GM23338 (cell line): ENCODE measurements around the gene ZNF747. TPM values are rescaled to one million over a fixed set of nuclear protein-coding genes. Genes with fewer than 3 reads are reported as not detected.
A peak's percentile ranks its signal among the peaks of the same experiment; 100 is the strongest.

Source experiments
- ATAC-seq: fragments of 200-7000 bp; cut with Tn5 transposase; 3 replicates; pipeline ENCODE4 v1.9.1; 2020
- DNase-seq: peaks from one replicate; pipeline ENCODE4 v3.0.0-alpha.2; 2015; ENCODE audit warnings: low spot score
- H2AFZ ChIP-seq: fragments of 200-600 bp; sonication (generic); 2 replicates; pipeline ENCODE4 v1.8.0; 2016; ENCODE audit warnings: antibody characterized with exemption, mild to moderate bottlenecking, moderate library complexity
- H3F3A ChIP-seq: fragments of 200-600 bp; sonication (generic); replicated peaks from 2 replicates; pipeline ENCODE4 v1.8.0; 2017; ENCODE audit warnings: antibody characterized with exemption, mixed run types, low read depth
- H3K27ac ChIP-seq: fragments of 200-600 bp; sonication (generic); 2 replicates; pipeline ENCODE4 v1.6.1; 2016; ENCODE audit warnings: low read depth
- H3K27me3 ChIP-seq: fragments of 200-600 bp; sonication (generic); 2 replicates; pipeline ENCODE4 v1.8.0; 2016; ENCODE audit warnings: mild to moderate bottlenecking, mixed run types, moderate library complexity; ENCODE audit not compliant: insufficient read depth
- H3K36me3 ChIP-seq: fragments of 200-600 bp; sonication (generic); 2 replicates; pipeline ENCODE4 v1.8.0; 2016; ENCODE audit warnings: mild to moderate bottlenecking; ENCODE audit not compliant: insufficient read depth
- H3K4me1 ChIP-seq: fragments of 200-600 bp; sonication (generic); 2 replicates; pipeline ENCODE4 v1.8.0; 2016; ENCODE audit warnings: mild to moderate bottlenecking, moderate library complexity; ENCODE audit not compliant: insufficient read depth
- H3K4me2 ChIP-seq: fragments of 200-600 bp; sonication (generic); 2 replicates; pipeline ENCODE4 v1.7.1; 2017; ENCODE audit warnings: mixed run types
- H3K4me3 ChIP-seq: fragments of 200-600 bp; sonication (generic); 2 replicates; pipeline ENCODE4 v1.6.1; 2016; ENCODE audit warnings: mixed run types
- H3K79me2 ChIP-seq: fragments of 200-600 bp; sonication (generic); replicated peaks from 2 replicates; pipeline ENCODE4 v1.8.0; 2017; ENCODE audit warnings: mild to moderate bottlenecking; ENCODE audit not compliant: insufficient read depth
- H3K9me2 ChIP-seq: fragments of 200-600 bp; sonication (generic); 2 replicates; pipeline ENCODE4 v1.8.0; 2017; ENCODE audit not compliant: insufficient read depth
- H4K20me1 ChIP-seq: fragments of 200-600 bp; sonication (generic); replicated peaks from 2 replicates; pipeline ENCODE4 v1.8.0; 2017; ENCODE audit warnings: mild to moderate bottlenecking; ENCODE audit not compliant: insufficient read depth
- H3K27ac Mint-ChIP-seq: 2 replicates; pipeline ENCODE4 v1.8.0; 2020; ENCODE audit warnings: inconsistent platforms, mild to moderate bottlenecking, moderate library complexity, mixed read lengths
- H3K27me3 Mint-ChIP-seq: 3 replicates; pipeline ENCODE4 v1.8.0; 2022; ENCODE audit warnings: low read depth, mild to moderate bottlenecking, moderate library complexity, mixed read lengths, inconsistent platforms; ENCODE audit not compliant: insufficient read depth, poor library complexity
- H3K36me3 Mint-ChIP-seq: 3 replicates; pipeline ENCODE4 v1.8.0; 2021; ENCODE audit warnings: low read depth, mild to moderate bottlenecking, inconsistent platforms, moderate library complexity, mixed read lengths
- H3K4me1 Mint-ChIP-seq: 3 replicates; pipeline ENCODE4 v1.8.0; 2020; ENCODE audit warnings: mild to moderate bottlenecking, inconsistent platforms, mixed read lengths
- H3K4me3 Mint-ChIP-seq: 3 replicates; pipeline ENCODE4 v1.8.0; 2021; ENCODE audit warnings: moderate library complexity, mild to moderate bottlenecking, inconsistent platforms, mixed read lengths
- H3K9me3 Mint-ChIP-seq: 3 replicates; pipeline ENCODE4 v1.8.0; 2020; ENCODE audit warnings: moderate library complexity, mild to moderate bottlenecking, inconsistent platforms, mixed read lengths
- CREB1 ChIP-seq: fragments of 250-450 bp; sonication (Bioruptor Pico); IDR thresholded peaks from 2 replicates; pipeline ENCODE4 v1.5.0; 2020; ENCODE audit warnings: low read depth, mild to moderate bottlenecking, moderate library complexity
- ETS1 ChIP-seq: IDR thresholded peaks from 2 replicates; pipeline ENCODE4 v1.6.1; 2016; ENCODE audit warnings: antibody characterized with exemption
- EZH2 ChIP-seq: fragments of 200-600 bp; sonication (generic); IDR thresholded peaks from one replicate; pipeline ENCODE4 v1.8.0; 2017; ENCODE audit warnings: antibody characterized with exemption, mild to moderate bottlenecking, low read depth; ENCODE audit not compliant: unreplicated experiment
- EZH2phosphoT487 ChIP-seq: fragments of 200-600 bp; sonication (generic); IDR thresholded peaks from one replicate; pipeline ENCODE4 v1.8.1; 2018; ENCODE audit warnings: antibody characterized with exemption; ENCODE audit not compliant: unreplicated experiment
- JUNB ChIP-seq: IDR thresholded peaks from one replicate; pipeline ENCODE4 v1.6.1; 2016; ENCODE audit warnings: antibody characterized with exemption; ENCODE audit not compliant: unreplicated experiment
- NANOG ChIP-seq: IDR thresholded peaks from 2 replicates; pipeline ENCODE4 v1.6.1; 2016; ENCODE audit warnings: antibody characterized with exemption, borderline replicate concordance
- POLR2AphosphoS5 ChIP-seq: IDR thresholded peaks from 2 replicates; pipeline ENCODE4 v1.6.1; 2016; ENCODE audit warnings: antibody characterized with exemption, low read depth
- REST ChIP-seq: IDR thresholded peaks from one replicate; pipeline ENCODE4 v1.6.1; 2018; ENCODE audit warnings: antibody characterized with exemption; ENCODE audit not compliant: unreplicated experiment
- STAT1 ChIP-seq: IDR thresholded peaks from one replicate; pipeline ENCODE4 v1.6.1; 2016; ENCODE audit warnings: antibody characterized with exemption; ENCODE audit not compliant: unreplicated experiment
- ZNF114 ChIP-seq: fragments of 250-450 bp; sonication (Bioruptor Pico); IDR thresholded peaks from 2 replicates; pipeline ENCODE4 v1.5.0; 2020; ENCODE audit warnings: mild to moderate bottlenecking, moderate library complexity
- ZNF331 ChIP-seq: fragments of 250-450 bp; sonication (Bioruptor Pico); IDR thresholded peaks from 2 replicates; pipeline ENCODE4 v1.5.0; 2020; ENCODE audit warnings: low read depth, mild to moderate bottlenecking, moderate library complexity
- ZNF462 ChIP-seq: fragments of 250-450 bp; sonication (Bioruptor Pico); IDR thresholded peaks from 2 replicates; pipeline ENCODE4 v1.5.0; 2020; ENCODE audit warnings: mild to moderate bottlenecking, moderate library complexity
- polyA plus RNA-seq: library from polyadenylated mRNA; unstranded; fragments of >200 nt; fragmentation: Nextera tagmentation; extraction: Ambion mirVana; gene quantifications from 2 replicates; pipeline ENCODE4 v1.2.1, GENCODE V29; 2016
- total RNA-seq: library from RNA; depleted of rRNA; stranded (reverse); fragments of >200 nt; shearing (Covaris generic); gene quantifications from 2 replicates; pipeline ENCODE4 v1.2.3, GENCODE V29; 2014
- TF ChIP-seq, protein P1 (sequence below), 2 experiments: fragments of 200-600 bp in 1 of 2; sonication (generic) in 1 of 2; conservative IDR thresholded peaks; 2 replicates each; pipeline versions ENCODE4 v1.5.1 to v1.6.1; 2016 to 2017; ENCODE audit warnings: antibody characterized with exemption in 2 of 2, low read depth in 2 of 2, mild to moderate bottlenecking in 2 of 2, moderate library complexity in 1 of 2

Gene ZNF747
- total and polyA plus RNA-seq, 2 experiments from 2014 or later: 4.2 to 12.6 TPM

- no peaks in the 10 kb centered on the region for H3K9me3 Mint-ChIP-seq
- H3K4me3 Mint-ChIP-seq: peak overlapping the region; percentile 79
- H4K20me1 ChIP-seq: no peaks in the 10 kb centered on the region
- H3K9me2 ChIP-seq: no peaks in the 10 kb centered on the region
- H3K36me3 ChIP-seq: no peaks in the 10 kb centered on the region
- H3K4me3 ChIP-seq: peak overlapping the region; percentile 89
- no peak overlapping the region for H3K27ac ChIP-seq
- DNase-seq (no peak), ATAC-seq (no peak)
- H3K27ac Mint-ChIP-seq: peak overlapping the region; percentile 61
- H2AFZ ChIP-seq: no peak overlapping the region; the same call in 1 of the 2 replicates
- H3K79me2 ChIP-seq: peaks cover 7% of the 10 kb centered on the region; the same call in 1 of the 2 replicates
- H3K4me2 ChIP-seq: peak overlapping the region; percentile 91
- TF ChIP-seq, protein P1, sequence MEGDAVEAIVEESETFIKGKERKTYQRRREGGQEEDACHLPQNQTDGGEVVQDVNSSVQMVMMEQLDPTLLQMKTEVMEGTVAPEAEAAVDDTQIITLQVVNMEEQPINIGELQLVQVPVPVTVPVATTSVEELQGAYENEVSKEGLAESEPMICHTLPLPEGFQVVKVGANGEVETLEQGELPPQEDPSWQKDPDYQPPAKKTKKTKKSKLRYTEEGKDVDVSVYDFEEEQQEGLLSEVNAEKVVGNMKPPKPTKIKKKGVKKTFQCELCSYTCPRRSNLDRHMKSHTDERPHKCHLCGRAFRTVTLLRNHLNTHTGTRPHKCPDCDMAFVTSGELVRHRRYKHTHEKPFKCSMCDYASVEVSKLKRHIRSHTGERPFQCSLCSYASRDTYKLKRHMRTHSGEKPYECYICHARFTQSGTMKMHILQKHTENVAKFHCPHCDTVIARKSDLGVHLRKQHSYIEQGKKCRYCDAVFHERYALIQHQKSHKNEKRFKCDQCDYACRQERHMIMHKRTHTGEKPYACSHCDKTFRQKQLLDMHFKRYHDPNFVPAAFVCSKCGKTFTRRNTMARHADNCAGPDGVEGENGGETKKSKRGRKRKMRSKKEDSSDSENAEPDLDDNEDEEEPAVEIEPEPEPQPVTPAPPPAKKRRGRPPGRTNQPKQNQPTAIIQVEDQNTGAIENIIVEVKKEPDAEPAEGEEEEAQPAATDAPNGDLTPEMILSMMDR (conservative IDR thresholded peaks at IDR 0.05; ENCODE audit: low read depth in 2 of 2): no peak
- no peak for TF ChIP-seq POLR2AphosphoS5
- no peak for TF ChIP-seq STAT1
- TF ChIP-seq NANOG: no peak
- TF ChIP-seq ETS1: no peak
- no peak for TF ChIP-seq JUNB
- no peak for TF ChIP-seq CREB1 (CRISPR knock-in tag)
- TF ChIP-seq EZH2phosphoT487: no peak
- TF ChIP-seq ZNF462 (CRISPR knock-in tag): no peak
- TF ChIP-seq ZNF114 (CRISPR knock-in tag): no peak
- no peak for TF ChIP-seq EZH2
- no peak for TF ChIP-seq REST
- no peak for TF ChIP-seq ZNF331
- H3K27me3 Mint-ChIP-seq: peaks cover 16% of the 10 kb centered on the region
- H3K27me3 ChIP-seq: no peaks in the 10 kb centered on the region
- peaks cover 15% of the 10 kb centered on the region; the same call in 1 of the 2 replicates for H3F3A ChIP-seq
- peaks cover 7% of the 10 kb centered on the region for H3K36me3 Mint-ChIP-seq
- H3K4me1 ChIP-seq: peaks cover 13% of the 10 kb centered on the region
- peaks cover 16% of the 10 kb centered on the region for H3K4me1 Mint-ChIP-seq
These were observed 8.9 kb downstream of the ZNF747 start for GRCh38 chr16:30525844-30526136.
